HG02943 (cell line): ENCODE results near the gene APOO.
"Not testable (repeated sequence)": the region's sequence is repeated elsewhere in the genome, so short reads cannot be mapped to it uniquely, and the experiment has no call there.

Source experiments
- ATAC-seq: cut with Tn5 transposase; IDR thresholded peaks from one replicate; pipeline ENCODE4 v1.9.1; 2021; ENCODE audit warnings: mild to moderate bottlenecking, low read depth, moderate library complexity; ENCODE audit not compliant: unreplicated experiment

APOO gene

GRCh38 chrX:23864742-23865326, 42.9 kb downstream of the APOO start:
- ATAC-seq: no peak

GRCh38 chrX:23861952-23862351, 45.8 kb downstream of the APOO start:
- ATAC-seq: not testable (repeated sequence)

DNA sequence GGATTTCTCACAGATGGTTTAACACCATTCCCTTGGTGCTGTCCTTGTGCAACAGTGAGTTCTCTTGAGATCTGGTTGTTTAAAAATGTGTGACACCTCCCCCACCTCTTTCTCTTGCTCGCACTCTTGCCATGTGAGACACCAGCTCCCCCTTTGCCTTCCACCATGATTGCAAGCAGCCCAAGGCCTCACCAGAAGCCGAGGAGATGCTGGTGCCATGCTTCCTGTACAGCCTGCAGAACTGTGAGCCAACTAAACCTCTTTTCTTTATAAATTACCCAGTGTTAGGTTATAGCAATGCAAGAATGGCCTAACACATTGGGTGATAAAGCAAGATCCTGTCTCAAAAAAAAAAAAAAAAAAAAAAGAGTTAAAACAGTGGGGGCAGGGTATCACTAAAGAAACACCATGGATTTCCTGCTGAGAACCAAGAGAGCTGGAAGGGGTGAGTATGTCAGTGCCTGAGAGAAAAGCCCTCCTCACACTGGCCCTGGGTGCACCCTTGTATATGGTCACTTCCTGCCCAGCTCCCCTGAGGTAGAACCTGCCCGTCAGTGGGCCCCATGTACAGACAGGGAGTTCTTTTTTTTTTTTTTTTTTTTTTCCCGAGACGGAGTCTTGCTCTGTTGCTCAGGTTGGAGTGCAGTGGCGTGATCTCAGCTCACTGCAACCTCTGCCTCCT, 46.4 kb downstream of the APOO start:
- no peak for ATAC-seq

DNA sequence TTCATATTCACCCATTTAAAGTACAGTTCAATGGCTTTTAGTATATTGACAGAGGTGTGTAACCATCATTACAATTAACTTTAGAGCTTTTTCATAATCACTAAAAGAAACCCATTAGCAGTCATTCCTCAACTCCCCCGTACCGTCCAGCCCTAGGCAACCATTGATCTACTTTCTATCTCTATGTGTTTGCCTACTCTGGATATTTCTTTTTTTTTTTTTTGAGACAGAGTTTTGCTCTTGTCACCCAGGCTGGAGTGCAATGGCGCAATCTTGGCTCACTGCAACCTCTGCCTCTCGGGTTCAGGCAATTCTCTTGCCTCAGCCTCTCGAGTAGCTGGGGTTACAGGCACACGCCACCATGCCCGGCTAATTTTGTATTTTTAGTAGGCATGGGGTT, 48.5 kb downstream of the APOO start:
- ATAC-seq: not testable (repeated sequence)

GRCh38 chrX:23857935-23858334, 49.8 kb downstream of the APOO start:
- ATAC-seq: no peak

GRCh38 chrX:23857363-23857762, 50.4 kb downstream of the APOO start:
- ATAC-seq: no peak

- no peak for ATAC-seq
Observed at GRCh38 chrX:23855569-23855968, 52.2 kb downstream of the APOO start.

DNA sequence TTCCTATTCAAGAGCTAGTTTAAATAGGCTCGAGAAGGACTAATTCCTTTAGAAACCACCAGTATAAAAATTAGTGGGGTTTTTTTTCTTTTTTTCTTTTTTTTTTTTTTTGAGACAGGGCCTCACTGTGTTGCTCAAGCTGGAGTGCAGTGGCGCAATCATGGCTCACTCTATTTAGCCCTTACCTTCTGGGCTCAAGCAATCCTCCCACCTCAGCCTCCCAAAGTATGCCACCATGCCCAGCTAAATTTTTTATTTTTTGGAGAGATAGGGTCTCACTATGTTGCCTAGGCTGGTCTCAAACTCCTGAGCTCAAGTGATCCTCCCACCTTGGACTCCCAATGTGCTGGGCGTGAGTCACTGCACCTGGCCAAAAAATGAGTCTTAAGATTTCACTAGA, 52.8 kb downstream of the APOO start:
- no peak for ATAC-seq

DNA sequence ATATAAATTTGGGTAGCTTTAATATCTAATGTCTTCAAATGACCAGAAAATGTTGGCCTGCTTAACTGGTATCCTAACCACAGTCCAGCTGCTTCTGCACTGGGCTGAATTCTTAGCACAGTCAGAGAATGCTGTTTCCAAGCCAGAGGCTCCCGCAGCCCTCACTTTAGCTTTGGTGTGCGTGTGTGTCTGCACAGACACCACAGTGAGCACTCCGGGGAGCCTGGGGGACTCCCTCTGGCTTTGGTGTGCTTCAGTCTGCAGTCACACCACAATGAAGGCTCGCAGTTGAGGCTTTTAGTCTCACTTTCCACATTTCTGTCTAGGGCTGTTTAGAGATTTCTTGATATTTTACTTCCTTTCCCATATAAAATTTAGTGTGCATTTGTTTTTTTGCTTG, 53.6 kb downstream of the APOO start:
- no peak for ATAC-seq

DNA sequence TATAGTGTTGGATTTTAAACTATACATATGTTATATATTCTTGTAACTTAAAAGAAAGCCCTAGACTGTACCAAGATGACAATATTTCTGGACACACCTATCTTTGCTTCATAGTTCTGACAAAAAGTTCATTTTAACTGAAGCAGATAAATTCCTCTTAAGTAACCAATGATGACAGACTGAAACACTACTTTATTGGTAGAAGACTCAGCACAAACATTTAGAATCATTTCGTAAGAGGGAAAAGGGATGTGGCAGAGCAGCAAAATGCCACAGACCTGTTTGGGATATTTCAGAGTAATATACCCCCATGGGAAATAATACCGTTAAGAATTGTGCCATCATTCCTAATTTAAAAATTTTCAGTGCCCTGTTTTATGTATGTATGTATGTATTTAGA, 56.2 kb downstream of the APOO start:
- ATAC-seq: no peak

- ATAC-seq: no peak
Observed at GRCh38 chrX:23849241-23849640, 58.5 kb downstream of the APOO start.

DNA sequence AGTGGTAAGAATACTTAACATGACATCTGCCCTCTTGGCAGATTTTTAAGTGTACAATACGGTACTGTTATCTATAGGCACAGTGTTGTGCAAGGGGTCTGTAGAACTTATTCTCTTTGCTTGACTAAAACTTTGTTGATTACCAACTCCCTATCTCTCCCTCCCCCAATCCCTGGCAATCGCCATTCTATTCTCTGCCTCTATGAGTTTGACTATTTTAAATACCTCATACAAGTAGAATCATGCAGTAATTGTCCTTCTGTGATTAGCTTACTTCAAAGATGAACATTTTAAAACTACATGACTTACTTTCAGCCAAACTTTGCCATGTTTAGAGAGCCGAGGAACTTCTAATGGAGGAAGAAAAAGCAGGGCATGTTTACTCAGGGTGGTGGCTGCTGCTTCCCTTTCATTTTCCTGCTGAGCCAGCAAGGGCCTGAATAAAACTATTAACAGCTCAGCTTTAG, 62.4 kb downstream of the APOO start:
- no peak for ATAC-seq

GRCh38 chrX:23844502-23845138, 63.1 kb downstream of the APOO start:
- ATAC-seq: no peak

DNA sequence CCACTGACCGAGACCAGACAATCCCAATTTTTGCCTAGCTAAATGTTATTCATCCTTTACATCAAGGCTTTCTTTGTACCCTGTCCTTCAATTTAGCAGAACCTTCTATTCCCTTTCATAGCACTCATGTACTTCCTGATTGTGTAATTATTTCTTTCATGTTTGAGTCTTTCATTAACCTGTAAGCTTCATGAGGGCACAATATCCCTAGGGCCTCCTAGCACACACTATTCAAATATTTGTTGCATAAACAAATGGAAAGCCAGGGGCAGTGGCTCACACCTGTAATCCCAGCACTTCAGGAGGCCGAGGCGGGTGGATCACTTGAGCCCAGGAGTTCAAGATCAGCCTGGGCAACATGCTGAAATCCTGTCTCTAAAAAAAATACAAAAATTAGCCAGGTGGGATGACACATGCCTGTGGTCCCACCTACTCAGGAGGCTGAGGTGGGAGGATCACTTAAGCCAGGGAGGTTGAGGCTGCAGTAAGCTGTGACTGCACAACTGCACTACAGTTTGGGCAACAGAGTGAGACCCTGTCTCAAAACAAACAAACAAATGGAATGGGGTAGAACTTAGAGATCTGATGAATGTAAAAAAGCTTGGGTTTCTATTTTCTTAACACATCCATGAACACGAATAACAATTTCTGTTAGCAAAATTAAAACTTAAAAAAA, 65.8 kb downstream of the APOO start:
- ATAC-seq: no peak

GRCh38 chrX:23840674-23841073, 67.1 kb downstream of the APOO start:
- no peak for ATAC-seq

GRCh38 chrX:23838953-23839352, 68.8 kb downstream of the APOO start:
- ATAC-seq: no peak

DNA sequence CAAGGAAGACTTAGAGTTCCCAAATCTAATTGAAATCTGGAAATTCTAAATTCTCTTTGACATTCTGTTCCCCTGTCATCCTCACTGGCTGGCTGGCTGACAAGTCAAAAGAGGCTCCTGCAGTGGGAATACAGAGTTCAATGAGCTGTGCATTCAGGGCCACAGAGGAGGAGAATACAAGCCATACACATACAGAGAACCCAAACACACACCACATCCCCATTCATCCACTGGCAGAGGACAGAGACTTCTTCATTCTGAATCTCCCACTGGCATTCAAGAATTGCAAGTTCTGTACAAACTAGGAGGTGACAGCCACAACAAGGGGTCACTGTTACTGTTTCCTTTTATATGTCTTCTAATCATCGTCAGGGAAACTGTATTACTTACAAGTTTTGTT, 75.0 kb downstream of the APOO start:
- ATAC-seq: no peak

DNA sequence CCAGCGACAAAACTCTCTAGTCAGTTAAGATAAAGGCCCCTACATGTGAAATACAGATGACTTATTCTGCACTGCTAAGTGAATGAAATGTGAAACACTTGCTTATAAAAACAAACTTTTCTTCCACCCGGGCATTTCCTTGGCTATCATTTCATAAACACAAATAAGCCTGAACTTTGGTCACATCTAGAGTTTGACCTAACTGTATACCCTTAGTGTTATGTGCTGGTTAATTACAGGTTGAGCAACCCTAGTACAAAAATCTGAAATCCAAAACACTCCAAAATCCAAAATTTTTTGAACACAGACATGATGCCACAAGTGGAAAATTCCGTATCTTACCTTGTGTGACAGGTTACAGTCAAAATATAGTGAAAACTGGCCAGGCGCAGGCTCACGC, 78.9 kb downstream of the APOO start:
- no peak for ATAC-seq

GRCh38 chrX:23826653-23827052, 81.1 kb downstream of the APOO start:
- ATAC-seq: no peak

DNA sequence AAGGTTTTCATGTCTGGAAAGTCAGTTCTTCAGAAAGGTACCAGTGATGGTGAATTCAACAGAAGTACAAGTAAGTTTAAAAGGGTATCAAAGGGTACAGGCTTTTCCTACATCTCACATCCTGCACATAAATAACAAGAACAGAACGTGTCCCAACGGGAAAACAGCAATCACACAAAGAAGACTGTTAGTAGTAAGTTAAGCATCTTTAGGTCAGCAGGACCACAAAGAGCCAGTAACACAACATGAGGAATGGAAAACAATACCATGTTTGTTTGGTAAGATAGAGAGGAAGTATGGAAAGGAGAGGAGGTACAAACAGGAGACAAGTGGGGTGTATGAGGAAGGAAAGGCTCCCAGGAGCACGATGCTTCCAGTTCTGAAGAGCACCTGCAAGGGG, 81.5 kb downstream of the APOO start:
- ATAC-seq: no peak

- no peak for ATAC-seq
Observed at GRCh38 chrX:23825675-23826074, 82.1 kb downstream of the APOO start.
